ENCODE data around the gene NCOR2. TPM values are rescaled to one million over a fixed set of nuclear protein-coding genes. Genes with fewer than 3 reads are reported as not detected.

The NCOR2 gene
- total RNA-seq = 71.2 TPM

DNA sequence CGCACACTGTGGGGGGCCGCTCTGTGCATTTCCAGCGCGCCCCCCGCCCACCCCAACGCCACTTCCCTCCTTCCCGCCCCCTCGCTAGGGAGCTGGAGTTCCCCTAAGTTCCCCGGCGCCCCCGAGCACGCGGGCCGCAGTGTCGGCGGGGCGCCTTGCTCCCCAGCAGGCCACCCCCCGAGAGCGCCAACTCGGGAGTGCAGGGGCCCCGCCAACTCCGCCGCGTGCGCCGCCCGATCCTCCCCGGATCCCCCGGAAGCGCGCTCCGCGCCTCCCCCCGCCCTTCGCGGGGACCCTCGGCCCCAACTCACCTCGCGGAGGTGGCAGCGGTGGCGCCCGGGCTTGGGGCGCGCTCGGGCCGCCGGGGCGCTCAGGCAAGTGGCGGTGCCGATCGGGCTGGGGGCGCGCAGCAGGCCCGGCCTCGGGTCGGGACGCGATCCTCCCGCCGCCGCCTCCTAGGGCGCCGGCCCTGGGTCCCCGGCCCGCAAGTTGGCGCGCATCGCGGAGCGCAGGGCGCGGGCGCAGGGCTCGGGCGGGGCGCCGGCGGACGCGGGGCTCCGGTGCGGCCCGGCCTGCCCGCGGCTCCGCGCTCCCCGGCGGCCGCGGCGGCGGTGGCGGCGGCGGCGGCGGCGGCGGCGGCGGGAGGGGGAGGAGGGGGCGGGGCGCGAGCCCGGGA, at the start of gene NCOR2:
TSS of gene NCOR2 (minus strand) at position 616 of the 676 bp plus-strand sequence. CDS start 72,361 bp downstream, outside the sequence.
- DNase-seq = no peak

DNA sequence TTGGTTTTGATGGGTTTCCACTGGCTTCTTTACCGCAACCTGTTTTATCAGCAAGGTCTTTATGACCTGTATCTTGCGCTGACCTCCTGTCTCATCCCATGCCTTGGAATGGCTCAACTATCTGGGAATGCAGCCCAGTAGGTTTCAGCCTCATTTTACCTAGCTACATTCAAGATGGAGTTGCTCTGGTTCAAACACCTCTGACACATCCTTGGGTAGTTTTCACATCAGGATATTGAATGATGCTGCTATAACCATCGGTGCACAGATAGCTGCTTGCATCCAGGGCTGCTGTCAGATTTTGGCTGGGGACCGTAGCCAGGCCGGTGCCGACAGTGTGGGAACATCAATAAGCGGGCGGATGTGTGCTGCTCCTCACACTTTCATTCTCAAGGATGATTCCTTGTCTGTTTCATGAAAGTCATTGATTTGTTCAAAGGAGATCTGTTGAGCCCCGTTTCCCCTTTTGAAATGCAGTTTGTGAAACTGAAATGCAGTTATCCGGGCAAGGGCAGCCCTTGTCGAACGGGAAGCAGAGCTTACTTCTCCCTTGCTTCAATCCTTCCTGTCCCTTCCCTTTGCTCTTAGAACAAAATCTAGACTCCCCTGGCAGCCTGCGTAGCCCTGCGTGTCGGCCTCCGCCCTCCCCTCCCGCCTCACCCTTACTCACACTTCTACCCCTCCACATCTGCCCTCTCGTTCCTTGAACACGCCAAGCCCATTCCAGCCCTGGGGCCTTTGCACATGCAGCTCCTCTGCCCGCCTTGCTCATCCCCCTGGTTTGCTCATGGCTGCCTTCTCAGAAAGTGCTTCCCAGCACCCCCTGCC, 49.2 kb upstream of the NCOR2 start:
- DNase-seq = no peak

DNA sequence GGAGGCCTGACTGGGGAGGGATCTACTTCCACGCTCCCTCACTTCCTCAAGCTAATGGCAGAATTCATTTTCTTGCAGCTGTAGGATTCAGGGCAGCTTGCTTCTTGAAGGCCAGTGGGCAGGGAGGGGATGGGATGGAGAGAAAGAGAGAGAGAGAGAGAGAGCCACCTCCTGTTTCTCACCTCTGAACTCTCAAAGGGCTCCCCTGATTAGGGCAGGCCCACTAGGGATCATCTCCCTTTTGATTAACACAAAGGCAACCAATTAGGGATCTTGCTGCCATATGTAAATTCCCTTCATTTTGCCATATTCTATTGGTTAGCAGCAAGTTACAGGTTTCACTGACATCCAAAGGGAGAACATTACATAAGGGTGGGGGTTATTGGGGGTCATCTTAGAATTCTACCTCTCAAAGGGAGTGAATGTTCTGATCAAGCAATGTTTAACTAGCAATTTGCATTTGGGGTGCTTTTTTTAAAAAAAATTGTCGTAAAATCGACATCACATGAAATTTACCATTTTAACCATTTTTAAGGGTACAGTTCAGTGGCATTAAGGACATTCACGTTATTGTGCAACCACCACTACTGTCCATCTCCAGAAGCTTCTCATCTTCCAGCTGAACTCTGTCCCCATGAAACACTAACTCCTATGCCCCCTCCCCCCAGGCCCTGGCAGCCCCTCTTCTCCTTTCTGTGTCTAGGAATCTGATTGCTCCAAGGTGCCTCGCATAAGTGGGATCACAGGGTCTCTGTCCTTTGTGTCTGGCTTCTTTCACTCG, 47.3 kb upstream of the NCOR2 start:
- DNase-seq = no peak

- DNase-seq = peak; percentile 48
Measured at GRCh38 chr12:124613151-124613585, 45.8 kb upstream of the NCOR2 start.

DNA sequence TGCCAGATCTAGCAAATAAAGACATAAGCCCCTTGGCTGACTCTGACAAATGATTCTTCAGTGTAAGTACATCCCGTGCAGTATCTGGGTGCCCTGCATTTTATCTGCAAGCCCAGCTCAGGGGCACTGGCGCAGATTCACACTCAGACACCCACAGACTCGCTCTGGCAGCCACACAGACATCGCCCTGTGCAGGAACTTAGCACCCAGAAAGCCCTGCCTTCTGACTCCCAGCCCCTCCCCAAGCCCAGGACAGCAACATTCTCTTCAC, 44.9 kb upstream of the NCOR2 start:
- DNase-seq = no peak

- DNase-seq = no peak
Measured at GRCh38 chr12:124611559-124612409, 44.4 kb upstream of the NCOR2 start.

DNA sequence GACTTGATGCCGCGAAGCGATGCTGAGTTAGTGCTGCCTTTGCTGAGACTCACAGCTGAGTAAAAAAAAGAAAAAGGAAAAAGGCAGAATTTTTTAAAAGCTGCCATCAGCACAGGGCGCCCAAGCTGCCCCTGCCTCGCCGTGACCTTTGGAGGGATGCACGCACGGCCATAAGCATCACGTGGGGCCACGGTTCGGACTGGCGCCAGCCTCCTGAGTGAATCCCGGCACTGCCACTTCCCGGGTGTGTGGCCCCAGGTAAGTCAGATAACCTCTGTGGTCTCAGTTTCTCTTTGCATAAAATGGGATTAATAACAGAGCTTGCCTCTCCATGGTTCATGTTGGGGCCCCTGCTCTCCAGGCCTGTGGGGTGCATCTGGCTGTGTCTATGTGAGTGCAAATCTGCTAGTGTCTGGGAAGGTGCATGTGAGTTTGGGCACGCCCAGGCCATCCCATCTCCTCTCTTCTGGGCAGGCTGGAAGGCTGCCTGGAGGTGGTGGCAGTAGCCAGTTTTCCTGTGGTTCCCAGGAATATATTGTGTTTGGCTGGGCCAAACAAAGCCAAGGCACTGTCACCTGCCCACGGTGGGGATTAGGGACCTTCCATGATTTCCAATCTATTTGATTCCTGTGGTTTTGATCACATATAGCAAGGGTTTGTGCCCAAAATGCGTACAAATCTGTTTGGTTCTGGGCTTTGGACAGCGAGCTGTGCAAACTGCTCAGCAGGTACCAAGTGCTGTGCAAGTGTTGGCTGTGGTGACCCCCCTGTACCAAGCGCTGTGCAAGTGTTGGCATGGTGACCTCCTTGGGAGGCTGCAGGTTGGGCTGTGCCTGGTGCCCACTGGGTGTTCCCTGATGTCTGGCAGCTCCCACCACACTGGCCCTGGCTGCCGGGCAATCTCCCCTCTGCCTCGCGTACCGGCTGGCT, 43.5 kb upstream of the NCOR2 start:
- DNase-seq = no peak

- no peak for DNase-seq
Measured at GRCh38 chr12:124610021-124610612, 42.7 kb upstream of the NCOR2 start.

DNA sequence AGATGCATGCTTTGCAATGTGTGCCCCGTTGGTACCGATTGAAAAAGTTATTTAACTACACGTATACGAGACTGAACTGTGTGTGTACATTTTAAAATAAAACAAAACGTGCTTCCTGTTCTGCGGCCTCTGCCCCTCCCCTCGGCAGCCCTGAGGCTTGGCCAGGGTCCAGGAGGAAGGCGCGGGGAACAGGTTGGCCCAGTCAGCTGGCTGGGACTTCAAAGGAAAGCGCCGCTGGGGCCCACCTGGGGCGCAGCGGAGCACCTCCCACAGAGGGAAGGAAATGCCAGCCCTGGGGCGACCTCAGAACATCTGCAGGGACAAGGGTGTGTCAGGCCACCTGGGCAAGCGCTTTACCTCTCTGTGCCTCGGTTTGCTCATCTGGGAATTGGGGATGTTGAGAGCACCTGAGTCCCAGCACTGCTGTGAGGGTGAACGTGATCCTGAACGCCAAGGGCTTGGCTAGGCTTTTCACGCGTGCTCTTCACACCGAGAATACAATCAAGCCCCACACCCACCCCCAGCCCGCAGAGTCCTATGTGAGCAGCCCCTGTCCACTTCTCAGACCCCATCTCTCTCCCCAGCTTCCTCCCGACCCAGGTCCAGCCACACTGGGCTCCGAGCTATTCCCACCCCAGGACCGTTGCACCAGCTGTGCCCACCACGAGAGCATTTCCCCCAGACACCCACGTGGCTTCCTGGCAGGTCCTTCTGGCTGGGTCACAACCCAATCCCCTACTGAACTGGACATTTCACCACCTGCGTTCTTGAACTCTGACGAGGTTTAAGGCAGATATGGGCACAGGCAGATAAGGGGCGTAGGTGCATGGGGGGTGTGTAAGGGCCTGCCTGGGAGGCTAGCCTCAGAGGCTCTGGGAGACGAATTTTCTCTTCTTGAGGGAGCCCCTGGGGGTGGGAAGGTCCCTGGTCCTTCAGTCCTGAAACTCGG, 41.9 kb upstream of the NCOR2 start:
- DNase-seq = peak; percentile 16

DNA sequence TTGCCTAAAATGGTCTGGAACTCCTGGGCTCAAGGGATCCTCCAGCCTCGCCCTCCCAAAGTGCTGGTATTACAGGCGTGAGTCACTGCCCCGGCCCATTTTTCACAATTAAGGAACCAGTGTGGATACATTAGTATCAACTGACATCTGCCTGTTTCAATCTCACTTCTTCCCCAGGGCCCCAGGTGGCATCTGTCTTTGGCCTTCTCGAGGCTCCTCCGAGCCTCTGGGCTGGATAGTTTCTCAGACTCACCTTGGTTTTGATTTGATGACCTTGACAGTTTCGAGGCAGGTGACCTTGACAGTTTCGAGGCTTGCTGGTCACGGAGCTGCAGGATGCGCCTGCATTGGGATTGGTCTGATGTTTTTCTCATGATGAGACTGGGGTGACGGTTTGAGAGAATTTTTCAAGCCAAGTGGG, 41.0 kb upstream of the NCOR2 start:
- DNase-seq = no peak

- DNase-seq = no peak
Measured at GRCh38 chr12:124607681-124608425, 40.4 kb upstream of the NCOR2 start.

GRCh38 chr12:124605883-124606774, 38.7 kb upstream of the NCOR2 start:
- no peak for DNase-seq

DNA sequence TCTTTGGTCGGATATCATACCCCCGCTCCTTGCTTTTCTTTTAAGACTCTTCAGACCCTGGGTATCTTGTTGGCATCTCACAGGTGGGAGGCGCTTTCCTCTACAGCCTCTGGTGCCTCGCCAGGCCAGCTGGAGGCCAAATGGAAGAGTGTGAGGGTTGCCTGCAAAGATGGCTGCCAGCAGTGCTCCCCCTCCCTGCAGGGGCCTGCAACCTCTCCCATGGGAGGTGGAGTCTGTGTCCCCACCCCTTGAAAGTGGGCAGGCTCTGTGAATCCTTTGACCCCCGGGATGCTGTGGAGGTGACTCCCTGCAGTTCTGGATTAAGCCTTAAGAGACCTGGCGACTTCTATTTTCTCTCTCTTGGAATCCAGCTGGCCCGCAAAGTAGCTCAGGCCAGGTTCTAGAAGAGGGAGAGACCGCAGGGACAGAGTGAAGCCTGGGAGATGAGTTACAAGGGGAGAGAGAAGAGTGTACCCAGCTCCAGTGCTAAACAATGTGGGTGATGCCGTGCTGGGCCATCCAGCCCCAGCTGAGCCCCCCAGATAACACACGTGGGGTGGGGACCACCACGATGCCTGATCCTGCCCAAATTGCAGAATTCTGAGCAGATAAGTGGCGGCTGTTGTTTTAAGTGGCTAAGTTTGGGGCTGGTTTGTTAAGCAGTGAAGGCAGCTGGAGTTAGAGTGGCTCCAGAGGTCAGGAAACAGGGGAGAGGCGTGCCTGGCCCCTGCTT, 37.9 kb upstream of the NCOR2 start:
- DNase-seq = no peak

DNA sequence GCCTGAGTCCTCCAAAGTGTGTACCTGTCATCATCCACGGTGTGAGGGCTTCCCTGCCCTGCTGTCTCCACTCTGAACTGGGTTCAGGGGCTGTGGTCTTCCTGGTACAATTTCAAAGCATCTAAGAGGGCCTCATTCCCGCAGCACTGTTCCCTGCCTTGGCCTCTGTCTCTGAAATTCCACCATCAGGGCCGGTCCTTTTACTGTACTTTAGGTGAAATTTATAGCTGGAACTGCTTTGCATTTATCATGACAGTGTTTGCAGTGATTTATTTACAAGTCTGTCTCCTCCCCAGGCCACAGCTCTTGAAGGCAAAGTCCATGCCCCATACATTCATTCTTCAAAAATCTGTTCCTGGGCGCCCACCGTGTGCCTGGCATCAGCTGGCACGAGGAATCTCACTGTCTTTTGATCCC, 36.9 kb upstream of the NCOR2 start:
- DNase-seq = no peak

DNA sequence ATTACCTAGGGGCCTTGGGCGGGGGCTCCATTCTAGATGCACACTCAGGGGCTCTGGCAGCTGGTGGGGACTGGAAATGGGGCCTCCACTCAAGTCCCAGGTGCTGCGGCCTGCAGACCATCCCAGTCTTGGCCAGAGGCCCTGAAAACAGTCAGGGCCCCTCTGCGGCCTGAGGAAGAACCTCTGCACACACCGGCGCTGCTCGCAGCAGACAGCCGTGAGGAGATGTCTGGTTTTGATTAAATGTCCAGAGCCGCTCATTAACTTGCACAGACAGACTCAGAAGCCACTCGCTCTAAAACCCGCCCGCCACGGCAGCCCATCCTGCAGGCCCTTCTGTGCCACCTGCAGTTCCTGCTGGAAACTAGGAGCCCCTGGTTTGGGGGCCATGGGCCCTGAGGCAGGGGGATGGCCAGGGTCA, 36.4 kb upstream of the NCOR2 start:
- DNase-seq = peak; percentile 25

- peak; percentile 74 for DNase-seq
Measured at GRCh38 chr12:124603100-124603541, 35.7 kb upstream of the NCOR2 start.

DNA sequence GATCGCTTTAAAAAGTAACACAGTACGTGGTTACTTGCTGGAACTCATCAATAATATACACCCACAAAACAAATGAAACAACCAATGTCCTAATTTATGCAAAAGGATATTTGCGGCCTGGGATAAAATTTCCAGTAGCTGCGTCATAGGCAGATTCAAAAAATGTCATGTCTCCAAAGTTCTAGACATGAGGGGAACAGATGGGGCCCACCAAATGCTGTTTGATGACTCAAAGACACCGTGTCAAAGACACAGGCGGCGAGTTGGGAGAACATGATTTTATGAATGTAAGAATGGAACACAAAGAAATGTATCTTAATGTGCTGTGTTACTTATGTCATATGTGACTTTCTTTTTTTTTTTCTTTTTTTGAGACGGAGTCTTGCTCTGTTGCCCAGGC, 34.3 kb upstream of the NCOR2 start:
- peak; percentile 91 for DNase-seq
